ENCODE data around the gene FAM120A. TPM values are rescaled to one million over a fixed set of nuclear protein-coding genes. Genes with fewer than 3 reads are reported as not detected.

FAM120A gene
- polyA plus RNA-seq, 1 donor from 2014 or later = 8.9 TPM

DNA sequence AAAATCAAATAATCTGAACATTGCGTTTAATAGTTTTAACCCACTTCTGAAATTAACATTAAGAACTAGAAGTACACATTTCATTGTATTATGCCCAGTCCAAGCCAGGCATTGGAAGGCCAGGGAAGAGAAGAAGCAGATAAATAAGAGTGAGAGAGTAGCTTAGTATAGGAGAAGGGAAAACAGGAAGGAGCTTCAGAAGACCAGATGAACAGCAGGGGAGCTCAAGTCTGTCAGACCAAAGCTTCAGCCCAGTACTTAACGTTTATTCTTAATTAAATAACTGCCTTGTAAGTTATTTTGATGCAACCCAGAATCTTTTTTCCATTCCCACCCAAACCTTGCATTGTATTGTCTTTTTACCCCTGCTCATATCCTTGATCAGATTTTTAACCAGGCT is 13.4 kb downstream of the FAM120A start:
- Histone ChIP-seq H3K4me3 (ENCODE audit: low read length) (no peak overlapping the region), H3K9me3 (ENCODE audit: low read length) (no peaks in the 10 kb centered on the region), H4K20me1 (ENCODE audit: insufficient read depth) (no peaks in the 10 kb centered on the region), H3K79me2 (replicated peaks; ENCODE audit: insufficient read depth, low read length) (peaks cover 56% of the 10 kb centered on the region), H3F3A (ENCODE audit: insufficient read depth, low read length, poor library complexity, severe bottlenecking) (no peaks in the 10 kb centered on the region), H3K36me3 (ENCODE audit: insufficient read depth, low read length) (no peaks in the 10 kb centered on the region), H3K27ac (ENCODE audit: low read length) (no peak overlapping the region), H3K9me2 (ENCODE audit: insufficient read depth, low read length) (no peaks in the 10 kb centered on the region), H3K4me2 (ENCODE audit: low read length) (no peak overlapping the region), H3K9ac (ENCODE audit: low read length) (no peak overlapping the region), H2AFZ (ENCODE audit: low read depth, low read length) (no peak overlapping the region), H3K27me3 (ENCODE audit: insufficient read depth, low read depth, low read length) (no peaks in the 10 kb centered on the region)
- TF ChIP-seq, protein P1, sequence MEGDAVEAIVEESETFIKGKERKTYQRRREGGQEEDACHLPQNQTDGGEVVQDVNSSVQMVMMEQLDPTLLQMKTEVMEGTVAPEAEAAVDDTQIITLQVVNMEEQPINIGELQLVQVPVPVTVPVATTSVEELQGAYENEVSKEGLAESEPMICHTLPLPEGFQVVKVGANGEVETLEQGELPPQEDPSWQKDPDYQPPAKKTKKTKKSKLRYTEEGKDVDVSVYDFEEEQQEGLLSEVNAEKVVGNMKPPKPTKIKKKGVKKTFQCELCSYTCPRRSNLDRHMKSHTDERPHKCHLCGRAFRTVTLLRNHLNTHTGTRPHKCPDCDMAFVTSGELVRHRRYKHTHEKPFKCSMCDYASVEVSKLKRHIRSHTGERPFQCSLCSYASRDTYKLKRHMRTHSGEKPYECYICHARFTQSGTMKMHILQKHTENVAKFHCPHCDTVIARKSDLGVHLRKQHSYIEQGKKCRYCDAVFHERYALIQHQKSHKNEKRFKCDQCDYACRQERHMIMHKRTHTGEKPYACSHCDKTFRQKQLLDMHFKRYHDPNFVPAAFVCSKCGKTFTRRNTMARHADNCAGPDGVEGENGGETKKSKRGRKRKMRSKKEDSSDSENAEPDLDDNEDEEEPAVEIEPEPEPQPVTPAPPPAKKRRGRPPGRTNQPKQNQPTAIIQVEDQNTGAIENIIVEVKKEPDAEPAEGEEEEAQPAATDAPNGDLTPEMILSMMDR (IDR thresholded peaks at IDR 0.05; ENCODE audit: poor library complexity, severe bottlenecking) = no peak
- TF ChIP-seq POLR2AphosphoS5 (IDR thresholded peaks at IDR 0.05) (no peak), RAD21 (conservative IDR thresholded peaks at IDR 0.05) (no peak), MXI1 (conservative IDR thresholded peaks at IDR 0.05; ENCODE audit: poor library complexity, severe bottlenecking) (no peak), SMC3 (conservative IDR thresholded peaks at IDR 0.05; ENCODE audit: poor library complexity) (no peak)

DNA sequence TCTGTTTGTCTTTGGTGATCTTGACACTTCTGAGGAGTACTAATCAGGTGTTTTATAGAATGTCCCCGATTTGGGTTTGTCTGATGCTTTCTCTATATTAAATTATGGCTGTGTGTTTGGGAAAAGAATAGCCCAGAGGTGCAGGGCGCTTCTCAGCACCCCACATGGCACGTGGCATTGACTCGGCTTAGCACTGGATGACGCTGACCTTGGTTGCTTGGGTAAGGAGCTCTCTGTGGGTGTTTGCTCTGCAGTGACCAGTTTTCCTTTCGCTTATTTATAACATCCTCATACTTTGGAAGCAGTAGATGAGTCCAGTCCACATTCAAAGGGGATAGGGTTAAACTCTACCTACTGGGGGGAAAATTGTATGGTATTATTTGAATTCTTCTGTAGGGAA is 14.4 kb downstream of the FAM120A start:
- H2AFZ ChIP-seq (ENCODE audit: low read depth, low read length) = no peak overlapping the region
- no peak overlapping the region for H3K27ac ChIP-seq (ENCODE audit: low read length)
- H3K9me3 ChIP-seq (ENCODE audit: low read length) = no peaks in the 10 kb centered on the region
- H4K20me1 ChIP-seq (ENCODE audit: insufficient read depth) = no peaks in the 10 kb centered on the region
- H3K9ac ChIP-seq (ENCODE audit: low read length) = no peak overlapping the region
- H3K4me3 ChIP-seq (ENCODE audit: low read length) = no peak overlapping the region
- H3K27me3 ChIP-seq (ENCODE audit: insufficient read depth, low read depth, low read length) = no peaks in the 10 kb centered on the region
- no peak overlapping the region for H3K4me2 ChIP-seq (ENCODE audit: low read length)
- no peaks in the 10 kb centered on the region for H3K36me3 ChIP-seq (ENCODE audit: insufficient read depth, low read length)
- TF ChIP-seq SMC3 (conservative IDR thresholded peaks at IDR 0.05; ENCODE audit: poor library complexity) (no peak), POLR2AphosphoS5 (IDR thresholded peaks at IDR 0.05) (no peak), EZH2 (IDR thresholded peaks at IDR 0.05; ENCODE audit: borderline replicate concordance, insufficient read depth, low read length, poor library complexity, severe bottlenecking) (no peak), MXI1 (conservative IDR thresholded peaks at IDR 0.05; ENCODE audit: poor library complexity, severe bottlenecking) (no peak), TAF1 (IDR thresholded peaks at IDR 0.05; ENCODE audit: low read depth) (no peak), RAD21 (conservative IDR thresholded peaks at IDR 0.05) (no peak), EP300 (conservative IDR thresholded peaks at IDR 0.05; ENCODE audit: poor library complexity, severe bottlenecking) (no peak)
- TF ChIP-seq, protein P1 (IDR thresholded peaks at IDR 0.05; ENCODE audit: poor library complexity, severe bottlenecking) = no peak
- TF ChIP-seq, protein P2, sequence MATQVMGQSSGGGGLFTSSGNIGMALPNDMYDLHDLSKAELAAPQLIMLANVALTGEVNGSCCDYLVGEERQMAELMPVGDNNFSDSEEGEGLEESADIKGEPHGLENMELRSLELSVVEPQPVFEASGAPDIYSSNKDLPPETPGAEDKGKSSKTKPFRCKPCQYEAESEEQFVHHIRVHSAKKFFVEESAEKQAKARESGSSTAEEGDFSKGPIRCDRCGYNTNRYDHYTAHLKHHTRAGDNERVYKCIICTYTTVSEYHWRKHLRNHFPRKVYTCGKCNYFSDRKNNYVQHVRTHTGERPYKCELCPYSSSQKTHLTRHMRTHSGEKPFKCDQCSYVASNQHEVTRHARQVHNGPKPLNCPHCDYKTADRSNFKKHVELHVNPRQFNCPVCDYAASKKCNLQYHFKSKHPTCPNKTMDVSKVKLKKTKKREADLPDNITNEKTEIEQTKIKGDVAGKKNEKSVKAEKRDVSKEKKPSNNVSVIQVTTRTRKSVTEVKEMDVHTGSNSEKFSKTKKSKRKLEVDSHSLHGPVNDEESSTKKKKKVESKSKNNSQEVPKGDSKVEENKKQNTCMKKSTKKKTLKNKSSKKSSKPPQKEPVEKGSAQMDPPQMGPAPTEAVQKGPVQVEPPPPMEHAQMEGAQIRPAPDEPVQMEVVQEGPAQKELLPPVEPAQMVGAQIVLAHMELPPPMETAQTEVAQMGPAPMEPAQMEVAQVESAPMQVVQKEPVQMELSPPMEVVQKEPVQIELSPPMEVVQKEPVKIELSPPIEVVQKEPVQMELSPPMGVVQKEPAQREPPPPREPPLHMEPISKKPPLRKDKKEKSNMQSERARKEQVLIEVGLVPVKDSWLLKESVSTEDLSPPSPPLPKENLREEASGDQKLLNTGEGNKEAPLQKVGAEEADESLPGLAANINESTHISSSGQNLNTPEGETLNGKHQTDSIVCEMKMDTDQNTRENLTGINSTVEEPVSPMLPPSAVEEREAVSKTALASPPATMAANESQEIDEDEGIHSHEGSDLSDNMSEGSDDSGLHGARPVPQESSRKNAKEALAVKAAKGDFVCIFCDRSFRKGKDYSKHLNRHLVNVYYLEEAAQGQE (IDR thresholded peaks at IDR 0.05; ENCODE audit: borderline replicate concordance) = no peak
- H3K9me2 ChIP-seq (ENCODE audit: insufficient read depth, low read length) = no peaks in the 10 kb centered on the region
- H3F3A ChIP-seq (ENCODE audit: insufficient read depth, low read length, poor library complexity, severe bottlenecking) = no peaks in the 10 kb centered on the region
- peaks cover 65% of the 10 kb centered on the region for H3K79me2 ChIP-seq (replicated peaks; ENCODE audit: insufficient read depth, low read length)

Data from neural cell (in vitro differentiated cells).